ENCODE data around the gene NOL4. TPM values are rescaled to one million over a fixed set of nuclear protein-coding genes. Genes with fewer than 3 reads are reported as not detected.

The NOL4 gene
- total RNA-seq, 1 experiment from 2014 or later = not detected

DNA sequence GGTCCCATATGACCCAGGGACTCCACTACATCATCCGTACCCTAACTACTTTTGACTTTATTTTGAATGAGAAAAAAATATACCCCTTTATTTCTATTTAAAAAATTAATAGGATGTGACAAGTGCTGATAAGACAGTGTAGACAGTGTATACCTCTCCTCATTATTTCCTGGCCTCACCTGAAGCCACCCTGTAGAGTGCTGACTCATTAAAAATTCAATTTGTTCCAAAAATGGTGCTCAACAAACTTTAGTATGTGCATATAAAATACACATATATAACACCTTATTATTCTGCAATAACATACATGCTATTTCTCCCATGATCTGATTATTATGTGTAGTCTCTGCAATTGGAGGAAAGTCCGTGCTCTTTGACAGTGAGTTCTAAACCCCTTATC, 20.8 kb downstream of the NOL4 start:
- DNase-seq (ENCODE audit: low spot score) = no peak
- in situ Hi-C loops (cut with HindIII; ENCODE audit: low sequenced_read_pairs) = no loop called here

- in situ Hi-C loops (cut with HindIII; ENCODE audit: low sequenced_read_pairs) = no loop called here
- DNase-seq (ENCODE audit: low spot score) = no peak
Measured at GRCh38 chr18:34196256-34196655, 28.5 kb downstream of the NOL4 start.

- no peak for DNase-seq (ENCODE audit: low spot score)
- in situ Hi-C loops (cut with HindIII; ENCODE audit: low sequenced_read_pairs) = no loop called here
Measured at GRCh38 chr18:34194239-34194638, 30.5 kb downstream of the NOL4 start.

- in situ Hi-C loops (cut with HindIII; ENCODE audit: low sequenced_read_pairs) = no loop called here
- no peak for DNase-seq (ENCODE audit: low spot score)
Measured at GRCh38 chr18:34189656-34190435, 34.9 kb downstream of the NOL4 start.
